ELR (cell line): ENCODE measurements around the gene TBX5.

Experiments used
- DNase-seq: peaks from one replicate; pipeline ENCODE4 v3.0.0-alpha.2; 2015; ENCODE audit warnings: low read depth

TBX5 gene

GRCh38 chr12:114319422-114319821 lies 86.5 kb downstream of the TBX5 start:
- peak; percentile 23 for DNase-seq

- no peak for DNase-seq
Measured at GRCh38 chr12:114318984-114319383, 87.0 kb downstream of the TBX5 start.

GRCh38 chr12:114316076-114316475 lies 89.9 kb downstream of the TBX5 start:
- DNase-seq: peak; percentile 85

- no peak for DNase-seq
Measured at GRCh38 chr12:114314974-114315720, 90.8 kb downstream of the TBX5 start.

DNA sequence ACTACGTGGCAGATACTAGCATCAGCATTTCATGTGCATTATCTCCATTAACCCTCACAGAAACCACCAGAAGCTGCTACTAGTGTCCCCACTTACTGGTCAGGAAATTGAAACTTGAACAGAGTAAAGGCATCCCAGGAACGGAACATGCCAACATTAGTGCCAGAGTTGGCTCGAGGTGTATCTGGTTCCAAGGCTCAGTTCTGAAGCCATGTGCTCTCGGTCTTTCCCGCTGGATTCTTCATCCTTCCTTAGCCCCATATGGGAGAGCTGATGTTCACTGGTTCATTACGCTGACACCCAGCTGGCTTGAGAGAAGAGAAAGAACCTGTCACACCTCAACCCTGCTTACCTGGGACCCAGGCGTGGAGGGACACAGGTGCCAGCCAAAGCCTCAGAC lies 91.5 kb downstream of the TBX5 start:
- DNase-seq: no peak

DNA sequence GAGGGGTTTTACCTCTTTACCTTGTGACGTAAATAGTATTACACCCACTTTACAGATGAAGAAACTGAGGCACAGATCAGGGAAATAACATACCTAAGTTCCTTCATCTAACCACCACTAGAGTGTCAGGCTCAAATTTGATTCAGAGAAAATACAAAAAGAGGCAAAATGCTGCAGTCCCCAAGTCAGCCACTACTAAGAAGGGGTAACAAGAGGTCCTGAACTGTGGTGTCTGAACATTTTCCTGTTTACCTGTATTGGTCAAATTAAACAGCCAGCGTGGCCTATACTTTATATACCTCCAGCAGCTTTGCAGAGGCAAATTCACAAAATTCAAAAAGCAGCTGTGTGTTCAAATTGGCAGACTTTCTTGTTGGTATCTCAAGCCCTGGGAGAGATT lies 92.0 kb downstream of the TBX5 start:
- DNase-seq: peak; percentile 21

DNA sequence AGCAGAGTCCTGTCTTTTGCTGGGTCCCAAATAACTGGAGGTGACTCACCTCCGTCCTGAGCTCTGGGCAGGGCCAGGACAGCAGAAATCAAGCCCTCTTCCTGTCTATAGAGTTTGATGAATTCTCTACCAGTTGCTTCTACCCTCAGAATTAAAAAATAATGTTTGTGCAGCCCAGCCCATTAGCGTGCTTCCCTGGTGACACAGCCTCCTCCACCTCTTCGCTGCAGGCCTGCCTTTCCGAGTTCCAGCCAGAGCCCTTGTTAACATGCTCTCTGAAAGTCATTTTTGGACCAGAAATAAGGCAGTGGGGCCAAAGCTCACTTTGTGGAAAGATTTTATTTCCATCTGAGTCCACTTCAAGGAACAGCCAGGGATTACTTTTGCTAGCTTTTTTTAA lies 94.0 kb downstream of the TBX5 start:
- peak; percentile 35 for DNase-seq

GRCh38 chr12:114306646-114307045 lies 99.3 kb downstream of the TBX5 start:
- peak; percentile 79 for DNase-seq

- DNase-seq: no peak
Measured at GRCh38 chr12:114305446-114305845, 100.5 kb downstream of the TBX5 start.
